Measurements from ENCODE around the gene FOXR1. TPM values are rescaled to one million over a fixed set of nuclear protein-coding genes. Genes with fewer than 3 reads are reported as not detected.
A peak's percentile ranks its signal among the peaks of the same experiment; 100 is the strongest.

The FOXR1 gene
- total and polyA plus RNA-seq, 2 donors from 2014 or later = not detected

GRCh38 chr11:118923721-118924587 is 47.6 kb upstream of the FOXR1 start:
- Histone ChIP-seq H3K4me3 (ENCODE audit: low read length in 3 of 3) (peak overlapping the region; percentile 72 to 92 (median 86)), H3K36me3 (ENCODE audit: control insufficient read depth in 2 of 3, insufficient read depth in 3 of 3, low read length in 3 of 3) (no peaks in the 10 kb centered on the region), H3K27me3 (ENCODE audit: control insufficient read depth, insufficient read depth, low read length) (no peaks in the 10 kb centered on the region), H3K4me1 (ENCODE audit: control insufficient read depth in 2 of 3, insufficient read depth in 2 of 3, low read depth in 1 of 3, low read length in 3 of 3) (peaks cover 4 to 58% (median 40%) of the 10 kb centered on the region in 3 donors), H3K9ac (ENCODE audit: low read length in 3 of 3) (peak overlapping the region; percentile 57 to 96 (median 95)), H3K9me3 (ENCODE audit: control insufficient read depth in 2 of 3, insufficient read depth in 1 of 3, low read length in 3 of 3) (no peaks in the 10 kb centered on the region), H3K27ac (ENCODE audit: low read depth in 2 of 2, low read length in 2 of 2) (peak overlapping the region; percentile 85 to 96)
- peak in 2 of 5 donors; percentile 49 to 62 for DNase-seq
- intact Hi-C loops (cut with DNase I) = no loop called here
- no peak for FAIRE-seq
- no peak for TF ChIP-seq CTCF (IDR thresholded peaks at IDR 0.05; ENCODE audit: borderline replicate concordance, extremely low read depth, insufficient read depth)

DNA sequence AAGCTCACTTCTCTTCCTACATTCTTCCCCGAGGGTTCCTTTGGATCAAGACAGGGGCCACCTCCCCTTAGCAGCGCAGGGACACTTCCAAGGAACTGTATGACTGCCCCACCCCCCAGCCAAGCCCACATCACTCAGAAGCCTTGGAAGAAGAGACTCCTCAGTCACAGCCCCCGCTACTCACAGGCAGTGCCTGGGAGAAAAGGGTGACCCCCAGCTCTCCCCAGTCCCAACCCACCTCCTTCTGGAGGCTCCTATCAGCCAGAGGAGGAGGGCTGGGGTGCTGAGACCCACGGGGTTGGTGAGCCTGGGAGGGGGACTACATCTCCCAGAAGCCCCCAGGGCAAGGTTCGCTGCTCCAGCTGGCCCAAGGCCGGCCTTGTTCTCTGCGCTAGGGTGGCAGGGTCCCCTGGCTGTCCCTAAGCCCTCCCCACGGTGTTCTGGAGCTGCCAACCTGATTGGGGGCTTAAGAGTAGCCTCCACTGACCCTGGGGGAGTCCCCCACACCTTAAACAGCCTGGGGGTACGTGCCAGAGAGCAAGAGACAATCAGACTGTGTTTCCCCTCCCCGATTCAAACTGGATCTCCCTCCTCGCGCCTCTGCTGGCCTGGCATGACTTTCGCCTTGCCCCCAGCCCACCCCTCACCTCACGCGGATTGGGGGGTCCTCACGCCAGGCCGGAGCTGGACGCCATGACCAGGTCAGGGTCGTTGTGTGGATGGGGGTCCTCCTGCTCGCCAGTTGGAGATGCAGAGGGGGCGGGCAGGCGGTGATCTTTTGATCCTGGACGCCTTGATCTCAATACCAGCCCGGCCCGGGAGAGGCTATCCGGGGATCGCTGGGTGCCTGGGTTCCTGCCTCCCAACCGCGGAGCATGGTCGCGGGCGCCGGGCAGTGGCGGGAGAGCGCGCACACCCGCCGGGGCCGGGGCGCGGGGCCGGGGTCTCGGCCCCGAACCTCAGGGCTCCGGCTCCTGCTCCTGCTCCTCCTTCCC is 46.7 kb upstream of the FOXR1 start:
- intact Hi-C loops (cut with DNase I) = no loop called here
- no peak for FAIRE-seq
- peak; percentile 70 to 83 (median 78) for DNase-seq
- Histone ChIP-seq H3K36me3 (ENCODE audit: control insufficient read depth in 2 of 3, insufficient read depth in 3 of 3, low read length in 3 of 3) (no peaks in the 10 kb centered on the region), H3K4me1 (ENCODE audit: control insufficient read depth in 2 of 3, insufficient read depth in 2 of 3, low read depth in 1 of 3, low read length in 3 of 3) (peaks cover 4 to 49% (median 34%) of the 10 kb centered on the region in 3 donors), H3K9ac (ENCODE audit: low read length in 3 of 3) (peak overlapping the region; percentile 57 to 96 (median 95)), H3K4me3 (ENCODE audit: low read length in 3 of 3) (peak overlapping the region; percentile 72 to 92 (median 86)), H3K27ac (ENCODE audit: low read depth in 2 of 2, low read length in 2 of 2) (peak overlapping the region; percentile 85 to 96), H3K27me3 (ENCODE audit: control insufficient read depth, insufficient read depth, low read length) (no peaks in the 10 kb centered on the region), H3K9me3 (ENCODE audit: control insufficient read depth in 2 of 3, insufficient read depth in 1 of 3, low read length in 3 of 3) (no peaks in the 10 kb centered on the region)
- no peak for TF ChIP-seq CTCF (IDR thresholded peaks at IDR 0.05; ENCODE audit: borderline replicate concordance, extremely low read depth, insufficient read depth)

GRCh38 chr11:118927554-118928100 is 43.9 kb upstream of the FOXR1 start:
- Histone ChIP-seq H3K9ac (ENCODE audit: low read length in 3 of 3) (peak overlapping the region in 1 of 3 donors; percentile 17), H3K9me3 (ENCODE audit: control insufficient read depth in 2 of 3, insufficient read depth in 1 of 3, low read length in 3 of 3) (no peaks in the 10 kb centered on the region), H3K4me3 (ENCODE audit: low read length in 3 of 3) (peak overlapping the region in 2 of 3 donors; percentile 7 to 80), H3K27ac (ENCODE audit: low read depth in 2 of 2, low read length in 2 of 2) (peak overlapping the region; percentile 98), H3K4me1 (ENCODE audit: control insufficient read depth in 2 of 3, insufficient read depth in 2 of 3, low read depth in 1 of 3, low read length in 3 of 3) (peaks cover 4 to 29% (median 22%) of the 10 kb centered on the region in 3 donors), H3K36me3 (ENCODE audit: control insufficient read depth in 2 of 3, insufficient read depth in 3 of 3, low read length in 3 of 3) (no peaks in the 10 kb centered on the region), H3K27me3 (ENCODE audit: control insufficient read depth, insufficient read depth, low read length) (no peaks in the 10 kb centered on the region)
- no peak for FAIRE-seq
- TF ChIP-seq CTCF (IDR thresholded peaks at IDR 0.05; ENCODE audit: borderline replicate concordance, extremely low read depth, insufficient read depth) = no peak
- intact Hi-C loops (cut with DNase I) = no loop called here
- peak in 1 of 5 donors; percentile 10 for DNase-seq
